ENCODE results near the gene TYRO3. TPM values are rescaled to one million over a fixed set of nuclear protein-coding genes. Genes with fewer than 3 reads are reported as not detected.

TYRO3 gene
- polyA plus RNA-seq, 1 of the 3 experiments (the other 2 are of a cell fraction): 8.7 TPM

DNA sequence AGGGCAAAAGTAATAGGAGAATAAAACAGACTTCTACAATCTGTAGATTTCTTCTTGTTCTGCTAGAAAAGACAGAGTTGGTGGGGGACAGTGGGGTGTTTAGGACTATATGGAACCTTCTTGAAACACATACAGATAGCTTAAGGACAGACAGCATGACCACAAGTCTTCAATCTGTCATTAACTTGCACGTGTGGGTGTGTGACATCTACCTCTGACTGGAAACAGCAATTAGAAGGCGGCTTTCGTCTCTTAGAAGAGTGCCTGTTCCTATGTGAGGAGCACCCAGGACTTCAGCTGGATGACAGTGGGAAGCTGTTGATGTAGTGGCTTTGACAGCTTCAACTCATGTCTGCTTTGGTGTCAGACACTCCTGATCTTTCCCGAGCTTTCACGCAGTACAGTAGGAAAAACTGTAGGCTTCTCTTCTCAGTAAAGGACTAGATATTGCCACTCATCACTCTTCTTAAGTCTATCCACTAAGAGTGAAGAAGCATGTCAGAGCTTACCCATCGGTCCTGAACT is 44.5 kb downstream of the TYRO3 start:
- WGBS (ENCODE audit: low lambda C conversion rate): 52% methylated on average over 6 of the region's 6 CpGs
- peak overlapping the region; percentile 68; the same call in 1 of the 2 replicates for H2AFZ ChIP-seq (ENCODE audit: low read depth)
- no peak overlapping the region for H3K9ac ChIP-seq

DNA sequence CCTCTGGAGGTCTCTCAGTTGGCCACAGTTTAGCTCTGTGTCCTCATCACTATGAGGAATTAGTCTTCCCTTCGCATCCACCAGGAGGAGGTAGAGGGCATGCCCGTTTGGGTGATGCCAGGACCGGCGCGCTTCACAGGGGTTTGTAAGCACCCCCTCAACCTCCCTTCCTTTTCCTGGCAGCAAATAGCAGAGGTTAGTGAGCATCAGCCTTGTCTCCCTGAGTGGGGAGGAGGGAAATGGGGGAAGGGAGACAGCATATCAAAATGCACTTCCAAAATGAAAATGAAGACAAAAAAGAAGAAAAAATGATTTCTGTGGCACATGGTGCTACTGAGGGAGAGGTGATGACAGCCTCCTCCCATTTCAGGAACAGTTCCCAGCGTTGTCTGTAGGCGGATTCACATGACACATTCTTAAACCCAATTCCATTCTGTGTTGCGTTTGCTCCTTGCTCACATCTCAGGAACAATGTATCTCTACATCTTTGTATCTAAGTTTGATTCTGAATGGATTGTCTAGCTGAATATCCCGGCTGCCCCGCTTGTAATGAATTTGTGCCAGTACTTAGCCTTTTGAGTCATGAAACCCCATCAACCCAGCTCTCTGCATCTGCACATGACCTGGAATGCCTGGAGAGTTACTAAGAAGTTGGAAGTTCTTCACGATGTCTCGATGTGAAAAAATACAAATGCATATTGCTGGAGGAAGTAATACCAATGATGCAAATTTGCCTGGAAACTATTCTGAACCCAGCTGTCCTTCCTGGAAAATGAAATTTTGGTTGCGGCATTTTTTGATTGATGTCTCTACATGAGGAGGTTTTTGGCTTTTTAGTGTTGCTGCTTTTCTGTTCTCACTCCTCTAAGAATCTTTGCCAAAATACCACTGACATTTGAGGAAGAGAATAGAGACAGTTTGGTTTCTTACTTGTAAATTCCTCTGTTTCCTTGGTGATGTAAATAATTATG is 45.2 kb downstream of the TYRO3 start:
- no peaks in the 10 kb centered on the region for H3K27me3 ChIP-seq (ENCODE audit: insufficient read depth)
- peaks cover 3 to 5% of the 10 kb centered on the region in 2 experiments; a peak in 3 of 4 replicates for H3K4me1 ChIP-seq (ENCODE audit: control insufficient read depth in 1 of 2, insufficient read depth in 2 of 2, low read depth in 1 of 2, low read length in 1 of 2)
- H2AFZ ChIP-seq (ENCODE audit: low read depth): peak overlapping the region; percentile 68
- H3K9me3 ChIP-seq: no peaks in the 10 kb centered on the region
- 9% methylated on average over 13 of the region's 13 CpGs for WGBS (ENCODE audit: low lambda C conversion rate)
- DNase-seq: peak; percentile 84
- peak overlapping the region in 1 of 2 experiments; percentile 64; a peak in 2 of 4 replicates for H3K27ac ChIP-seq (ENCODE audit: low read depth in 2 of 2, low read length in 1 of 2)
- no peak overlapping the region; the same call in 1 of the 2 replicates for H3K9ac ChIP-seq
- ChIA-PET CTCF (interaction anchor here (0.6 to 3.6 kb wide), 51 partner anchors 9 to 1348 kb away, joined by 3 to 47 read pairs (median 4); partner anchors contain the start of genes MAPKBP1, MGA and TYRO3), POLR2A (interaction anchor here (0.9 kb wide), 1 partner anchor 60 kb away, joined by 3 read pairs; the partner anchor contains the start of gene RPAP1)
- peaks cover 7% of the 10 kb centered on the region for H3F3A ChIP-seq (replicated peaks; ENCODE audit: insufficient read depth)
- no peaks in the 10 kb centered on the region for H3K79me2 ChIP-seq (ENCODE audit: insufficient read depth)
- H3K9me2 ChIP-seq: no peaks in the 10 kb centered on the region
- peak overlapping the region; percentile 31 to 51 for H3K4me3 ChIP-seq (ENCODE audit: low read depth in 2 of 2, low read length in 1 of 2)
- TF ChIP-seq, protein P1, sequence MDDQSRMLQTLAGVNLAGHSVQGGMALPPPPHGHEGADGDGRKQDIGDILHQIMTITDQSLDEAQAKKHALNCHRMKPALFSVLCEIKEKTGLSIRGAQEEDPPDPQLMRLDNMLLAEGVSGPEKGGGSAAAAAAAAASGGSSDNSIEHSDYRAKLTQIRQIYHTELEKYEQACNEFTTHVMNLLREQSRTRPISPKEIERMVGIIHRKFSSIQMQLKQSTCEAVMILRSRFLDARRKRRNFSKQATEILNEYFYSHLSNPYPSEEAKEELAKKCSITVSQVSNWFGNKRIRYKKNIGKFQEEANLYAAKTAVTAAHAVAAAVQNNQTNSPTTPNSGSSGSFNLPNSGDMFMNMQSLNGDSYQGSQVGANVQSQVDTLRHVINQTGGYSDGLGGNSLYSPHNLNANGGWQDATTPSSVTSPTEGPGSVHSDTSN (IDR thresholded peaks at IDR 0.05): no peak
- TF ChIP-seq MXI1 (IDR thresholded peaks at IDR 0.05; ENCODE audit: low read depth, low read length) (peak; percentile 73), CHD2 (IDR thresholded peaks at IDR 0.05; ENCODE audit: low read length, partially characterized antibody) (no peak), SMC3 (IDR thresholded peaks at IDR 0.05; ENCODE audit: low read depth, low read length) (peak; percentile 85), GATA2 (CRISPR knock-in tag; IDR thresholded peaks at IDR 0.05) (no peak), NRF1 (IDR thresholded peaks at IDR 0.05; ENCODE audit: low read depth, low read length) (no peak), RFX5 (IDR thresholded peaks at IDR 0.05; ENCODE audit: low read length) (no peak), RAD21 (IDR thresholded peaks at IDR 0.05; ENCODE audit: low read length) (peak; percentile 74), SIN3A (IDR thresholded peaks at IDR 0.05; ENCODE audit: borderline replicate concordance, low read depth, low read length) (peak; percentile 64; the same call in 1 of the 2 replicates), JUND (IDR thresholded peaks at IDR 0.05) (no peak), TCF12 (IDR thresholded peaks at IDR 0.05) (peak; percentile 24; the same call in 1 of the 2 replicates), NFIC (IDR thresholded peaks at IDR 0.05; ENCODE audit: borderline replicate concordance) (peak; percentile 45; the same call in 1 of the 2 replicates), GABPA (IDR thresholded peaks at IDR 0.05; ENCODE audit: low read depth) (no peak), FOXM1 (IDR thresholded peaks at IDR 0.05; ENCODE audit: low read depth) (no peak)
- TF ChIP-seq, protein P2, sequence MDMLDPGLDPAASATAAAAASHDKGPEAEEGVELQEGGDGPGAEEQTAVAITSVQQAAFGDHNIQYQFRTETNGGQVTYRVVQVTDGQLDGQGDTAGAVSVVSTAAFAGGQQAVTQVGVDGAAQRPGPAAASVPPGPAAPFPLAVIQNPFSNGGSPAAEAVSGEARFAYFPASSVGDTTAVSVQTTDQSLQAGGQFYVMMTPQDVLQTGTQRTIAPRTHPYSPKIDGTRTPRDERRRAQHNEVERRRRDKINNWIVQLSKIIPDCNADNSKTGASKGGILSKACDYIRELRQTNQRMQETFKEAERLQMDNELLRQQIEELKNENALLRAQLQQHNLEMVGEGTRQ (IDR thresholded peaks at IDR 0.05; ENCODE audit: borderline replicate concordance, low read depth, low read length): no peak
- TF ChIP-seq, protein P3, sequence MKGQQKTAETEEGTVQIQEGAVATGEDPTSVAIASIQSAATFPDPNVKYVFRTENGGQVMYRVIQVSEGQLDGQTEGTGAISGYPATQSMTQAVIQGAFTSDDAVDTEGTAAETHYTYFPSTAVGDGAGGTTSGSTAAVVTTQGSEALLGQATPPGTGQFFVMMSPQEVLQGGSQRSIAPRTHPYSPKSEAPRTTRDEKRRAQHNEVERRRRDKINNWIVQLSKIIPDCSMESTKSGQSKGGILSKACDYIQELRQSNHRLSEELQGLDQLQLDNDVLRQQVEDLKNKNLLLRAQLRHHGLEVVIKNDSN (IDR thresholded peaks at IDR 0.05; ENCODE audit: borderline replicate concordance, low read depth): 0 out of 2 replicates have a peak, but pooled peaks have one; percentile 19
- TF ChIP-seq, protein P4, sequence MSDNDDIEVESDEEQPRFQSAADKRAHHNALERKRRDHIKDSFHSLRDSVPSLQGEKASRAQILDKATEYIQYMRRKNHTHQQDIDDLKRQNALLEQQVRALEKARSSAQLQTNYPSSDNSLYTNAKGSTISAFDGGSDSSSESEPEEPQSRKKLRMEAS (IDR thresholded peaks at IDR 0.05; ENCODE audit: low read depth): peak; percentile 54
- TF ChIP-seq, protein P5, sequence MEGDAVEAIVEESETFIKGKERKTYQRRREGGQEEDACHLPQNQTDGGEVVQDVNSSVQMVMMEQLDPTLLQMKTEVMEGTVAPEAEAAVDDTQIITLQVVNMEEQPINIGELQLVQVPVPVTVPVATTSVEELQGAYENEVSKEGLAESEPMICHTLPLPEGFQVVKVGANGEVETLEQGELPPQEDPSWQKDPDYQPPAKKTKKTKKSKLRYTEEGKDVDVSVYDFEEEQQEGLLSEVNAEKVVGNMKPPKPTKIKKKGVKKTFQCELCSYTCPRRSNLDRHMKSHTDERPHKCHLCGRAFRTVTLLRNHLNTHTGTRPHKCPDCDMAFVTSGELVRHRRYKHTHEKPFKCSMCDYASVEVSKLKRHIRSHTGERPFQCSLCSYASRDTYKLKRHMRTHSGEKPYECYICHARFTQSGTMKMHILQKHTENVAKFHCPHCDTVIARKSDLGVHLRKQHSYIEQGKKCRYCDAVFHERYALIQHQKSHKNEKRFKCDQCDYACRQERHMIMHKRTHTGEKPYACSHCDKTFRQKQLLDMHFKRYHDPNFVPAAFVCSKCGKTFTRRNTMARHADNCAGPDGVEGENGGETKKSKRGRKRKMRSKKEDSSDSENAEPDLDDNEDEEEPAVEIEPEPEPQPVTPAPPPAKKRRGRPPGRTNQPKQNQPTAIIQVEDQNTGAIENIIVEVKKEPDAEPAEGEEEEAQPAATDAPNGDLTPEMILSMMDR (IDR thresholded peaks at IDR 0.05): peak; percentile 85
- no peaks in the 10 kb centered on the region for H3K36me3 ChIP-seq (replicated peaks in 1 of 2; ENCODE audit: control insufficient read depth in 1 of 2, insufficient read depth in 2 of 2, low read length in 1 of 2)
- peak overlapping the region; percentile 83 for H3K4me2 ChIP-seq
- H4K20me1 ChIP-seq (ENCODE audit: insufficient read depth): no peaks in the 10 kb centered on the region

More for the DNA sequence above, 44.5 kb downstream of the TYRO3 start:
- Histone ChIP-seq H3F3A (replicated peaks; ENCODE audit: insufficient read depth) (peaks cover 7% of the 10 kb centered on the region), H3K36me3 (replicated peaks in 1 of 2; ENCODE audit: control insufficient read depth in 1 of 2, insufficient read depth in 2 of 2, low read length in 1 of 2) (no peaks in the 10 kb centered on the region), H4K20me1 (ENCODE audit: insufficient read depth) (no peaks in the 10 kb centered on the region), H3K79me2 (ENCODE audit: insufficient read depth) (no peaks in the 10 kb centered on the region), H3K27me3 (ENCODE audit: insufficient read depth) (no peaks in the 10 kb centered on the region), H3K9me3 (no peaks in the 10 kb centered on the region), H3K27ac (ENCODE audit: low read depth in 2 of 2, low read length in 1 of 2) (no peak overlapping the region; a peak in 1 of 4 replicates), H3K4me2 (peak overlapping the region; percentile 83), H3K4me3 (ENCODE audit: low read depth in 2 of 2, low read length in 1 of 2) (peak overlapping the region in 1 of 2 experiments; percentile 51; a peak in 1 of 4 replicates), H3K9me2 (no peaks in the 10 kb centered on the region), H3K4me1 (ENCODE audit: control insufficient read depth in 1 of 2, insufficient read depth in 2 of 2, low read depth in 1 of 2, low read length in 1 of 2) (peaks cover 3 to 5% of the 10 kb centered on the region in 2 experiments; a peak in 3 of 4 replicates)
- ChIA-PET CTCF (interaction anchor here (0.6 to 3.6 kb wide), 46 partner anchors 9 to 304 kb away, joined by 3 to 47 read pairs (median 5); partner anchors contain the start of genes MAPKBP1, MGA and TYRO3), POLR2A (interaction anchor here (0.9 kb wide), 1 partner anchor 60 kb away, joined by 3 read pairs; the partner anchor contains the start of gene RPAP1)
- TF ChIP-seq TAF1 (IDR thresholded peaks at IDR 0.05; ENCODE audit: borderline replicate concordance, low read depth, low read length): no peak
- TF ChIP-seq CHD2 (IDR thresholded peaks at IDR 0.05; ENCODE audit: low read length, partially characterized antibody): no peak
- TF ChIP-seq POLR2AphosphoS5 (IDR thresholded peaks at IDR 0.05; ENCODE audit: low read depth, low read length): no peak
- no peak for DNase-seq
